H7 (cell line): ENCODE results near the gene ZNF710. TPM values are rescaled to one million over a fixed set of nuclear protein-coding genes. Genes with fewer than 3 reads are reported as not detected.

Experiments
- DNase-seq: peaks from one replicate; pipeline ENCODE4 v3.0.0; 2012
- H3K27me3 ChIP-seq: 2 replicates; pipeline ENCODE4 v1.6.0; 2011; ENCODE audit warnings: mild to moderate bottlenecking, low read length; ENCODE audit not compliant: control insufficient read depth, insufficient read depth
- H3K36me3 ChIP-seq: replicated peaks from 2 replicates; pipeline ENCODE4 v1.5.1; 2011; ENCODE audit warnings: low read length; ENCODE audit not compliant: control insufficient read depth, insufficient read depth
- H3K4me3 ChIP-seq: 2 replicates; pipeline ENCODE4 v1.5.1; 2011; ENCODE audit warnings: low read depth, mild to moderate bottlenecking, control low read depth, low read length, moderate library complexity; ENCODE audit not compliant: insufficient read depth
- total RNA-seq: library from RNA; depleted of rRNA; stranded (reverse); fragments of >200 nt; shearing (Covaris generic); gene quantifications from 2 replicates; pipeline ENCODE4 v1.2.3, GENCODE V29; 2014

ZNF710 gene
- total RNA-seq, 1 experiment from 2014 or later, result 28.5 TPM

DNA sequence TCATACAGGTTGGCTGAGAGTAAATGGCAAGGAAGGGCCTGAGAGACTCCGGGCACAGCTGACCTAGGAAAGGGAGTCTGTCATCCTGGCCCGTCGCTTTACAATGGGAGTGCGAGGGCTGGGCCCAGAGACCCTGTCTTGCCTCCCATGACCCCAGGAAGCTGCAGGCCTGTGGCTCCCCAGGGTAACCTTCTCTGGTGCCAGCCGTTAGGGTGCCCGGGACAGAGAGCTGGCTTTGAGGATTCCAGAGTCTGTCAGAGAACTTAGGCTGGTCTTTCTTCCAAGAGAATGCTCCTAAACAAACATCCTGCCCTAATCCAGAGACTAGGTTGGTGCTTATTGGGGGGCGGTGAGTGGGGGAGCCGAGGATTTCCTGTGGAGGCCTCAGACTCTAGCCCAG, 18.5 kb downstream of the ZNF710 start:
- H3K27me3 ChIP-seq, result no peaks in the 10 kb centered on the region
- no peak overlapping the region for H3K4me3 ChIP-seq
- DNase-seq, result no peak
- no peaks in the 10 kb centered on the region for H3K36me3 ChIP-seq

DNA sequence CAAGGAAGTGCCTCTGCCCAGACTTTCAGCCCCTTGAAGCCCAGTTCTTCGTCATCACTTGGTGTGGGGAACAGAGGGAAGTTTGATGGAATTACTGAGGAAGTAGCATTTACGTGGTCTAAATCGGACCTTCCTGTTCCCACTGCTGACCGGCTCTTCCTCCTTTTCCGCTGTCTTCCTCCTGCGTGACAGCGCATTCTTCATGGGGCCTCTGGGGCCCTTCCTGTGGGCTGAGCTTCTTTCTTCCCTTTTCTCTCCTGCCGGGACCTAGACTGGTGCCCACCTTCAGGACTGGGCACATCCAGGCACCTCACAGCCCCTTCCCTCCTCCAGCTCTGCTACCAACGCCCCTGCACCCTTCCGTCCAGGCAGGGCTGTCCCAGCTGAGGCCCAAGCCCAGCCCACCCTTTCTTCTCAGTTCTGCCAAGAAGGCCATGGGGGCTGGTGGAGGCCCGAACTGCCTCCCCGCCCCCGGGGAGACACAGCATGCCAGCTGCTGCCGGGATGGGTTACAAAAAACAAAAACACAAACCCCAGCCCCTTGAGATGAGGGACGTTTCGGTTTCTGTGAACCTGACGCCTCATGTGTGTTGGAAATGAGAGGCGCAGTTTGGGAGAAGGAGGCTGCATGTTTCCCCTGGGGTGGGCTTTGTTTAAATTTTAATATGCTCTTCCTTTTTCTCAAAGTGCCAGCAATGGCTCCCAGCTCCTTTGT, 19.1 kb downstream of the ZNF710 start:
- peak; percentile 39 for DNase-seq
- no peak overlapping the region for H3K4me3 ChIP-seq

DNA sequence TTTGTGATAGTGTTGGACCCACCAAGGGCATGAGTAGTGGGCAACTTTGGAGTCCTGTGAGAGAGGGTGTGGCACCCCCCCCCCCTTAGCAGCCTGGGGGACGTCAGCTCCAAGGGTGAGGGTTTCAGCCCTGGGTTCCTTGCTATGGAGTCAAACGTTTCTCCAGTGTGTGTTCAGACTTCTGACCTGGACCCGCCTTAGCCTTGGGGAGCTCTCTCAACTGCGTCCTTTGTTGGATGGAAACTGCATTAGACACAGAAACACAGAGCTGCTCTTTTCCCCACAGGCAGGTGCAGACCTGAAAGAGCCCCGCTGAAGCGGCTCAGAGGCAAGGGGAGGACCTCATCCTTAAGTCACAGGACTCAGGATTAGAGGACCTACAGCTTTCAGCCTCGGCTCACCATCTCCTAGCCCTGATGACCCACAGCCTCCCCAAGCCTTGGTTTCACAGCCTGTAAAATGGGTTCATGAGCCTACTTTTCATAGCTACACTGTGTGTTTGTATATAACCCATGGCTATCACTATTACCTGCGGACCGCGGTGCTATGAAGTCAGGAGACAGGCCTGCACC, 19.9 kb downstream of the ZNF710 start:
- no peaks in the 10 kb centered on the region for H3K27me3 ChIP-seq
- H3K36me3 ChIP-seq, result no peaks in the 10 kb centered on the region
- DNase-seq, result no peak
- H3K4me3 ChIP-seq, result no peak overlapping the region

More for the DNA sequence above, 19.1 kb downstream of the ZNF710 start:
- no peaks in the 10 kb centered on the region for H3K27me3 ChIP-seq
- no peaks in the 10 kb centered on the region for H3K36me3 ChIP-seq

DNA sequence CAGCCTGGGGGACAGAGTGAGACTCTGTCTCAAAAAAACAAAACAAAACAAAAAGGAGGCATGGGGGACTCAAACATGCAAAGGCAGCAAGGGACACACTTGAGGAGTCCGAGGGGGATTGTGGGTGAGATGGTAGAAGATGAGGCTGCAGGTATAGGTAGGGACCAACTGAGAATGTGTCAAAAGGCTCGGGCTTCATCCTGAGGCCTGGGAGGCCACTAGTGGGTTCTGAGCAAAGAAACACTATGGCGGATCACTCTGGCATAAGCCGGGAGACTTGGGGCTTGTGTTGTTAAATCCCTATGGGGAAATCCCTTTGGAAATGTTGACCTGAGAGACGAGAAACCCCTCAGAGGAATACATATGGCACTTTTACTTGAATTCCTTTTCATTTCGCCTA, 21.2 kb downstream of the ZNF710 start:
- Histone ChIP-seq H3K27me3 (no peaks in the 10 kb centered on the region), H3K4me3 (no peak overlapping the region), H3K36me3 (no peaks in the 10 kb centered on the region)
- DNase-seq, result peak; percentile 20

DNA sequence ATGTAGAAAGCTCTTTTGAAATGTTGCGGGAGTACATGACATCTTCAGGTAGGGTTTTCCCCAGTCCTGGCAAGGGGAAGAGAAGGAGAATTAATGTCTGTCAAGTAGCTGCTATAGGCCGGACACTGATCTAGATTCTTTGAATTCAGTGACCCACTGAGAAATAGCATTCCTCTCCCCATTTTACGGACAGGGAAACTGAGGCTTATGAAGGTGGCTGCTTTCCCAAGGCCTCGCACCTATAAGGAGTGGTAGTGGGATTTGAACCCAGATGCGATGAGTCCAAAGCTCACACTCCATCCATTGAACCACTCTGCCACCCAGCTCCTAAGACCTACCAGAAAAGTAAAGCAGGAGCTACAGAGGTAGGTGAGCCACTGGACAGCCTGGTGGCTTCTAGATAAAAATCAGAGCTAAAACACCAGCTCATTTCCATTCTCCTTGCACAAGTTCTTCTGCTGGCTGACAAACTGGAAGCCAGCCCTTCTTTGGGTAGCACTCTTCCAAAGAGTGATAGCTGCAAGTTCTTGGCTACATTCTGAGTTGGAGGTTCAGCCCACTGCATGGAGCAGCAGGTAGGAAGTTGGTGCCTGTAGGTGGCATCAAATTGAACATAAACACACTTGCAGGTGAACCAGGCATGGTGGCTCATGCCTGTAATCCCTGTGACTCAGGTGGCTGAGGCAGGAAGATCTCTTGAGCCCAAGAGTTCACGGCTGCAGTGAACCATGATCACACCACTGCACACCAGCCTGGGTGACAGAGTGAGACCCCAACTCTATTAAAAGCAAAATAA, 22.0 kb downstream of the ZNF710 start:
- Histone ChIP-seq H3K36me3 (no peaks in the 10 kb centered on the region), H3K4me3 (no peak overlapping the region), H3K27me3 (no peaks in the 10 kb centered on the region)
- no peak for DNase-seq

DNA sequence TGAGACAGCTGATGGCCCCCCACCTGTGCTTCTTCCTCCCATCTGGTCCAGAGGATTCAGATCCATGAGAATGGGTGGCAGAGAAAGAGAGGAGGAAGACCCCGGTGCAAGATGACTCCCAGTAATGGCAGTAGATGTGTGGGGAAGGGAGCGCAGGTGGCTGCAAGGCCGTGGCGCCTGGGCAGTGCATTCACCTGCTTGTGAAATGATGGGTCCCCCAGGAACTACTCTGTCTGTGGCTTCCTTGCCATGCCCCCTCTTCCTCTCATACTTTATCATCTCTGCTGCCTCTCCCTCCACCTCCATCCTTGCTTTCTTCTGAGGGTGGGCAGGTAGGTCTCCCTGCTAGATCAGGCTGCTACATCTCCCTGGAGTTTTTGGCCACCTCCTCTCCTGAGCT, 23.3 kb downstream of the ZNF710 start:
- DNase-seq, result no peak
- Histone ChIP-seq H3K27me3 (no peaks in the 10 kb centered on the region), H3K36me3 (no peaks in the 10 kb centered on the region), H3K4me3 (no peak overlapping the region)

DNA sequence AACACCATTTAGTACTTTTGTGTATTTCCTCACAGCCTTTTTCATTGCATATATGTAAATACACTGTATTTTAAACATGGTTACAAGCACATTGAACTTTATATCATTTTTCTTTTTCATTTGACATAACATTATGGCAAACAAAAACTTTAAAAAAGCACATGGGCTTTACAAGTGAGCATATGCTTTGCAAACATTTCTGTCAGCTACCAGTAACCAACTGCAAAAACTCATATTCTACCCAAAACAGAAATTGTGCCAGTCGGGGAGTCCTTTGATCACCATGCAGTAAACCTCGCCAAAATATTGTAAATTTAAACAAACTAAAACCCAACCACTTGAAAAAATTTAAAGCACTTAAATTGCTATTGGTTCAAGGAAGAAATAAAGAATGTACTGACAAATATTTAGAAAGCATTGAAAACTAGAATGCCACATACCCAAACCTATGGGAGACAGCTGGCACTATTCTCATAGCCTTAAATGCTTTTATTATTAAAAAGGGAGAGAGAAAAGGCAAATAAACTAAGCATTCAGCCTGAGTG, 24.4 kb downstream of the ZNF710 start:
- Histone ChIP-seq H3K4me3 (no peak overlapping the region), H3K36me3 (no peaks in the 10 kb centered on the region), H3K27me3 (no peaks in the 10 kb centered on the region)
- DNase-seq, result no peak

DNA sequence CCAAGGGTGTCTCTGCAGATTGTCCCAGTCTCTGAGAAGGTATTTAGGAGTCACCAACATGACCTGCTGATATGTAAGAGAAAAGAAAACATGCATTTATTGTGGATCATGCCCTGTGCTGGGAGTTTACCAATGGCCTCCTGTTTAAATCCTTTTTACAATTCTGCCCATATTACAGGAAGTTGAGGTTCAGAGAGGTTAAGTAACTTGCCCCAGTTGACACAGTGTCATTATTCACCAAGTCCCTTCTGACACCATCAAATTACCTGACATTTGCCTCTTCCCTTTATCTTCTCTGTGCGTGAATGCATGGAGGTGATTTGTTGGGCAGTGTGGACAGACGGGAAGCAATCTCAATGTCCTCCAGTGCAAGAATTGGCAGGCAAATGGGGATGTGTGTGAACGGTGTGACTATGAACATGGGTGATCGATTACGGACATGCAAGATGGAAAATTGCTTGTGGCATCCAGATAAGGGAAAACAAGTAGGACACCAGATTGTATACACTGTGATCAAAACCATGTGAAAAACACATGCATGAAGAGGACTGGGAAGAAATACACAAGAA, 27.3 kb downstream of the ZNF710 start:
- H3K36me3 ChIP-seq, result no peaks in the 10 kb centered on the region
- no peaks in the 10 kb centered on the region for H3K27me3 ChIP-seq
- no peak for DNase-seq
- H3K4me3 ChIP-seq, result no peak overlapping the region

DNA sequence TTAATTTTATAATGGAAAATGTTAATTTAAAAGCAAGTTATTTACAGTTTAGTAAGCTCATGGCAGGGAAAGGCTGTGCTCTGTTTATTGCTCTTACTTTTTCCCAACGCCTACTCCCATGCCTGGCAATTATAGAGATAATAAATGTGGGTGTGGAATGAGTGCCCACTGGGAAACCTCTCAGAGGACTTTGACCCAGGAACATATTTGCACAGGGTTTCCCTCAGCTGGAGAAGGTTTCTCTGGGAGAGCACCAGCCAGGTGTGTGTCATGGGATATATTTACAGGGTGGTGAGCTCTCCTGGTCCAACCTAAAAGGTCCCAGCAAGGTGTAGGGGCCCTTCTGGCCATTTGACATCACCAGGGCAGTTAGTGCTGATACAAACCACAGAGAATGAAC, 27.9 kb downstream of the ZNF710 start:
- H3K4me3 ChIP-seq, result no peak overlapping the region
- H3K36me3 ChIP-seq, result no peaks in the 10 kb centered on the region
- H3K27me3 ChIP-seq, result no peaks in the 10 kb centered on the region
- no peak for DNase-seq

DNA sequence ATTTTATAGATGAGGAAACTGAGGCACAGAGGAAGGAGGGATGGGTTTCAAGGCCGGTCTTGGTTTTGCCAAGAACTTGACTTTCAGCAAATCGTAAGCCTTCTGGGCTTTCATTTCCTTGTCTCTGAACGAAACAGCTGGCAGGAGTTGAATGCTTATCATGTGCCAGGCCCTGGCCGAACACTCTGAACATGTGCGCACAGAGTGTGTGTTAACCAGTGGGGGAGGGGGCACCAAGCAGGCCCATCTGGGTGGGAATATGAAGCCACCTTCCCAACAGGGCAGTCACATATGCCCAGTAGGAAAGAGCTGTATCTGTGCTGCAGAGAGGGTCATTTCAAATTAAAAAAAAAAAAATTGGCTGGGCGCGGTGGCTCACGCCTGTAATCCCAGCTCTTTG, 29.3 kb downstream of the ZNF710 start:
- Histone ChIP-seq H3K4me3 (no peak overlapping the region), H3K36me3 (no peaks in the 10 kb centered on the region), H3K27me3 (no peaks in the 10 kb centered on the region)
- DNase-seq, result no peak

DNA sequence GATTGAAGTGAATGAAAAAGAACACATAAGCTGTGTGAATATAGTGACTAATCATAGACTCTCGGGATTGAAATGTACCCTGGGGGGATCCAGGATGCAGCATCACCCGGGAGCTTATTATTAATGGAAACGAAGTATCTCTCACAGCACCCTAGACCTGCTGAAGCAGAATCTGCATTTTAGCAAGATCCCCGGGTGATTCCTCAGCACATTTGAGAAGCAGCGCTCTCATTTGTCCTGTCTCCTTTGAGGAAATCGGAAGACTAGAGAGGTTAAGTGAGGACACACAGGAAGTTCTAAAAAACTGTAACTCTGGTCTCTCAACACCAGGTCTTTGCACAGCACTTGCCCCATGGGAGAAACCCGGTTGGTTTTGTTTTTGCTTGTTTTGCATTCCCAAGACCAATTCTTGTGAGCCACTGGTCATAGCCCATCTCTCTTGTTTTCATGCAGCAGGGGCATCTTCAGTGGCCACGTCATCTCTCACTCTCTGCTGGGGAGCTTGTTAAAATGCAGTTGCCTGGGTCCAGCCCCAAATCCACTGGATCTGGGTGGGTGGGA, 30.2 kb downstream of the ZNF710 start:
- H3K4me3 ChIP-seq, result no peak overlapping the region
- no peaks in the 10 kb centered on the region for H3K36me3 ChIP-seq
- peak; percentile 56 for DNase-seq
- no peaks in the 10 kb centered on the region for H3K27me3 ChIP-seq

DNA sequence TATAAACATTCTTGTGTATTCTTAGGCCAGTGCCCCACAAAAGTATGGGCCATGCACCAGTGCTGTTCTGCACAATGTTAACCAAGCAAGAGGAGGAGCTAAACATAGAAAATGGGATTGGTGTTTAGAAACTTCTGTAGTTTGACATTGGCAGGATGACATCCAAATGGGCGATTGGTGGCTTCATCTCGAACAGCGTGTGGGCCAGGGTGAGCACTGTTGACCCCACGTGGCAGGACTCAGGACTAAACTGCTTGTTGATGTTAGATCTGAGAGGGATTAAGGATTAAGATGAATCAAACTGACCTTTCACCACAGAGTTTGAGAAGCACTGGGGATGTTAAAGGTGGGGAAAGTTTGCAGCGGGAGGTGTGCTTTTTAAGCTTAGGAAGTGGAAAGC, 31.9 kb downstream of the ZNF710 start:
- Histone ChIP-seq H3K36me3 (no peaks in the 10 kb centered on the region), H3K27me3 (no peaks in the 10 kb centered on the region), H3K4me3 (no peak overlapping the region)
- DNase-seq, result no peak

DNA sequence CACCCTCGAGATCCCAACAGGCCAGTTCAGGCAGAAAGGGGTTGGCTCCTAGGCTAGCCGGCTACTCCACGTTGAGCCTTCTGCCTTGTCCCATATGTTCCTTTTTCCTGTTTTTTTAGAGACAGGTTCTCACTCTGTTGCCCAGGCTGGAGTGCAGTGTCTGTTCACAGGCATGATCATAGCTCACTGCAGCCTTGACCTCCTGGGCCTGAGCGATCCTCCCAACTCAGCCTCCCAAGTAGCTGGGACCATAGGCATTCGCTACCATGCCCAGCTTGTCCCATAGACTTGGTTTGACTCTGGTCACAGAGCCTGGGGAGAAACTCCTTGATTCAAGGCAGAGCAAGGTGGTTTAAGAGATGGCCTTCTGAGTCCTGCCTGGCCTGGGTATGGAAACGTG, 32.3 kb downstream of the ZNF710 start:
- DNase-seq, result no peak
- Histone ChIP-seq H3K4me3 (no peak overlapping the region), H3K36me3 (no peaks in the 10 kb centered on the region), H3K27me3 (no peaks in the 10 kb centered on the region)

DNA sequence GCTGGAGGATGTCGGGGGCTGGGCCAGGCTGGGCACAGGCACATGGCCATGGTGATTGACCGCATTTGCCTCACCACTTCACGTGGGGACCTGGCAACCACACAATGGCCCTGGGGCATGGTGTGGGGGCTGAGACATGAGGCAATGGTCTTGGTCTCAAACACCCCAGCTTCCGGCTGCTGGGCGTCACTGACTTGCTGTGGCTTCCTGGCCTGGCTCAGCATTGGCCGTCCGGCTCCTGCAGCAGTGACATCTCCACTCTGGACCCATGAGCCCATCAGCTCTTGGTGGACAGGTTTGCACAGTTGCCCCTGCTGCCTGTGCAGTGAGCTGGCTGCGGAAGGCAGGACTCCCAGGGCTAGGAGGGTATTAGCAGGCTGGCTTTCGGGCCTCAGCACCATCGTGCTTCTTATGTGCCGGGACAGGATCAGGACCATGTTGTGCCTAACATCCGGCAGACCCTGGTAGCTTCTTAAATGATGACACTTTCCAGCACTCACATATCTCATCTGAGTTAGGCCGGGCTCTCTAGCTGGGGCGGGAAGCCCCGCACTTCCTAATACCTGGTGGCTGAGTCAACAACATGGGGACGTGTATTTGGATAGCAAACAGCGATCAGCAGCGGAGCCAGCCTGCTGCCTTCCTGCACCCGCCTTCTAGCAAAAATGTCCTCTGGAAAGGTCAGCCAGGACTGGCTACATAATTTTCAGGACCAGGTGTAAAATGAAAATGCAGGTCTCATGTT, 34.1 kb downstream of the ZNF710 start:
- DNase-seq, result peak; percentile 52
- Histone ChIP-seq H3K36me3 (no peaks in the 10 kb centered on the region), H3K27me3 (no peaks in the 10 kb centered on the region), H3K4me3 (no peak overlapping the region)
